Omental fat pad (tissue), 4 donors: ENCODE results near the gene REM2. TPM values are rescaled to one million over a fixed set of nuclear protein-coding genes. Genes with fewer than 3 reads are reported as not detected.

Experiments used
- ATAC-seq: fragments of 150-250 bp; one replicate; pipeline ENCODE4 v1.9.1; 2016; ENCODE audit warnings: mild to moderate bottlenecking, moderate library complexity; ENCODE audit not compliant: low FRiP score
- DNase-seq: peaks from one replicate; pipeline ENCODE4 v3.0.0-alpha.2; 2019; ENCODE audit warnings: low spot score
- small RNA-seq: library from RNA; depleted of rRNA; stranded (forward); fragments of <200 nt; gene quantifications from one replicate; pipeline ENCODE3, GENCODE V24; 2016
- total RNA-seq, 4 donors: library from RNA; depleted of rRNA; stranded (reverse); fragments of >200 nt; gene quantifications; one replicate each; pipeline ENCODE4 v1.1.0, GENCODE V29; 2016
- TF ChIP-seq, protein P1 (sequence below), 3 donors: fragments of 450-650 bp; IDR thresholded peaks; one replicate each; pipeline ENCODE4 v1.5.1; 2016 to 2017; ENCODE audit warnings: antibody characterized with exemption in 3 of 3, mild to moderate bottlenecking in 3 of 3, moderate library complexity in 2 of 3

Gene REM2
- total RNA-seq, 4 donors from 2014 or later, result 0.24 to 3.3 (median 1.0) TPM

DNA sequence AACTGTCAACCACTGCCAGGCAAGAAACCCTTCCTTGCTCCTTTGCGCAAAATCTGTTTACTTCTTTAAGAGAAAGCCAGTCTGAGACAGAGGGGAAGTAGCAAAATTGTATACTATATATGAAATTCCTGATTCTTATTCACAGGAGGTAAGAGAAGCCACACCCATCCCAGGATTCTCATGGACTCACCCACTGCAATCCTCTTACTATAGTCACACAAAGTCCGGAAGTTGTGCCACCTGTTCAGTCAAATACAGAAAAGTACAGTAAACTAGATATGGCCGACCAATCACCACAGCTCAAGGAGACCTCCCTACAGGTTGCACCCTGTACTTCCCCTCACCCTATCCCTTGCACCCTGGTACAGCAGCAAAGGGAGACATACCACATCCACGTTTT, 43.3 kb downstream of the REM2 start:
- DNase-seq (no peak), ATAC-seq (no peak)
- TF ChIP-seq, protein P1, sequence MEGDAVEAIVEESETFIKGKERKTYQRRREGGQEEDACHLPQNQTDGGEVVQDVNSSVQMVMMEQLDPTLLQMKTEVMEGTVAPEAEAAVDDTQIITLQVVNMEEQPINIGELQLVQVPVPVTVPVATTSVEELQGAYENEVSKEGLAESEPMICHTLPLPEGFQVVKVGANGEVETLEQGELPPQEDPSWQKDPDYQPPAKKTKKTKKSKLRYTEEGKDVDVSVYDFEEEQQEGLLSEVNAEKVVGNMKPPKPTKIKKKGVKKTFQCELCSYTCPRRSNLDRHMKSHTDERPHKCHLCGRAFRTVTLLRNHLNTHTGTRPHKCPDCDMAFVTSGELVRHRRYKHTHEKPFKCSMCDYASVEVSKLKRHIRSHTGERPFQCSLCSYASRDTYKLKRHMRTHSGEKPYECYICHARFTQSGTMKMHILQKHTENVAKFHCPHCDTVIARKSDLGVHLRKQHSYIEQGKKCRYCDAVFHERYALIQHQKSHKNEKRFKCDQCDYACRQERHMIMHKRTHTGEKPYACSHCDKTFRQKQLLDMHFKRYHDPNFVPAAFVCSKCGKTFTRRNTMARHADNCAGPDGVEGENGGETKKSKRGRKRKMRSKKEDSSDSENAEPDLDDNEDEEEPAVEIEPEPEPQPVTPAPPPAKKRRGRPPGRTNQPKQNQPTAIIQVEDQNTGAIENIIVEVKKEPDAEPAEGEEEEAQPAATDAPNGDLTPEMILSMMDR (IDR thresholded peaks at IDR 0.05), result no peak

DNA sequence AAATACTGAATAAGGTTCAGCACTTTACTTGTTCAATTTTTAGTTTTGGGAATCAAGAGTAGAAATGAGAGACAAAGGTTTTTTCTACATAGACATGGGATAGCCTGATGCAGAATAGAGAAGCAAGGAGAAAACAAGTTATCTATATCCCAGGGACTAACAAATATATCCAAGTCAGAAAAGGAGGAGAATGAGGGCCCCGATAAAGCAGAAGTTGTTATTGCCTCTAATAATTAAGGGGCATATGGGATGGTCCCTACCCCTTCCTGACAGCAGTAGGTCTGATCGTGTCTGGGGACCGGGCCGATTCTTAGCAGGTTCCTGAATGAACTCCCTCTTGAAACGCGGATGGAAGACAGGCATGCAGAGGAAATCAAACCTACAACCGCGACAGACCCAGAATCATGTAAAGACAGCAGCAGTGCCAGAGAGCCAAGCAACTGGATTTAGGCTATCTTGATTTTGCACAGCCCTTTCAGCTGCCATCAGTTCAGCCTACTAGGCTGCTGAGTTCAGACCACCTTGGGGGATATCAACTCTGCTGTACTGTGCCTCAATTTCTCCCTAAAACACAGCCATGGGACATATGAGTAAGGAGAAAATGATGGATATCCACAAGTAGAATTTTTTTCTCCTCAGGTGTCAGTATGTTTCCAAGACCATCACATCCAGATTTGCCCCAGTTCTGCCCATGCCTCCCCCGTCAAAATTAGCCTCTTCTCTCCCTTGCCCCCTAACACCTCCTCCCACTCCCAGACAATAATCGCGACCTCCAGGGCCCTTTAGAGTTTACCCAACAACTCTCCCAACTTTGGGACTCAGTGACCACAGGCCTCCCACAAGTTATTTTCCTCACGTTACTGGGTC, 45.4 kb downstream of the REM2 start:
- DNase-seq, result no peak
- ATAC-seq, result no peak
- TF ChIP-seq, protein P1 (IDR thresholded peaks at IDR 0.05), result no peak

DNA sequence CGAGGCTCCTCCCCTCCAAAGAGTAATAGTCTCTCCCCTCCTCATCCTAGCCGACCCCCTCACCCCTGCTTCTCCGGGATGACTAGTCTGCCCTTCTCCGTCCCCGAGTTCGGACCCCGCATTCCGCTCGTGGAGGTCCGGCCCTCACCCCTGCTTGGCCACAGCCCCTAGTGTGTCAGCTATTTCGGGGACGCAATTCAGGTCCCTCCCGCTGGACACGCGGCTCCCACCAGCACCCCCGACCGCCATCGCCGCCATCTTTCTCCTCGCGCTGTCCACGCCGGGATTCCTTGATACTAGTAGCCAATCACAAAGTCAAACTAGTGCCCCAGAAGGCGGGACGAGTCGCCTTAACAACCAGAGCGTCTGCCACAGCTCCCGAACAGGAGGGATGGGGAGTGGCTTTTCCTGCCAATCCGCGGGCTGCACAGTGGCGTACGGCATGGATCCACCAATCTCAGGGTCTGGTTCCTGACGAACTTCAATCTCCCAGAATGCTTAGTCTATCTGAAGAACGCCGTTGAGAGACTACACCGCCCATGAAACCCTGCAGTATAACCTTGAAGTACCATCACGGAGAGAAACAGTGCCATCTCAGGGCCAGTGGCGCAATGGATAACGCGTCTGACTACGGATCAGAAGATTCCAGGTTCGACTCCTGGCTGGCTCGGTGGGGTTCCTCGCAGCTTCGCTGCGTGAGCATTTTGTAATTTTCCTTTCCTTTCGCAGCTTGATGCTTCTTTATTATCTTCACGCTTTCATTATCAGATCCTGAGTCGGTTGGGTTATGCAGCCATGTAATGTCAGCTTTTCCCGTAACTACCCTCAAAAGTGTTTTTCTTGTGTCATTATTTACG, 46.3 kb downstream of the REM2 start, which contains the start of gene PRMT5:
TSS of gene PRMT5 (minus strand) at position 273 of the 857 bp plus-strand sequence. CDS start at position 258, 15 bp downstream.
- DNase-seq (peak; percentile 94), ATAC-seq (peak; percentile 99)
- TF ChIP-seq, protein P1 (IDR thresholded peaks at IDR 0.05), result no peak

DNA sequence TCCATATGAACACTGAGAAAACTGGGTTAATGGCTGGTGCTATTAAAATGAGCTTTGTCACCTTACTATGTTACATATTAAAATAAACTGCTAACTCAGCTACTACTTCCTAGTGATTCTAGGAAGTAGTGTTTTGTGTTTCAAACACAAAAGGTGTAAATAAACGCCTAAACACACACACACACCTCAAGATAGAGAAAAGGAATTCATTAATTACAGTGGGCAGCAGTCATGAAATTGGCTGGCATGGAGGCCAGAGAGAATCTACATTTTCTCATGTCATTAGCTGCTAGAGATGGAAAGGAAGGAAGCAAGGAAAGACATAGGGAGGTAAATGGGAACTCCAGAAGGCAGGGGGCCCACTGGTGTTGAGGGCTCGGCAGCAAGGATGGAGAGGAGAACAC, 46.9 kb downstream of the REM2 start:
- TF ChIP-seq, protein P1 (IDR thresholded peaks at IDR 0.05), result no peak
- DNase-seq (no peak), ATAC-seq (peak; percentile 3)

- ATAC-seq, result no peak
- TF ChIP-seq, protein P1 (IDR thresholded peaks at IDR 0.05), result no peak
- DNase-seq, result no peak
Observed at GRCh38 chr14:22932146-22932545, 49.1 kb downstream of the REM2 start.

GRCh38 chr14:22935156-22935555, 52.1 kb downstream of the REM2 start:
- TF ChIP-seq, protein P1 (IDR thresholded peaks at IDR 0.05), result no peak
- ATAC-seq (no peak), DNase-seq (no peak)

Small RNA genes lying within 50 kb of the gene (small RNA-seq; reads per million reads assigned to genes)
- gene RF00019, result not detected

Other genes with a start within 250 kb of the REM2 start
- not detected for gene OR6J1, start 238.9 kb upstream of the REM2 start, total RNA-seq
- gene OXA1L, start 116.5 kb upstream of the REM2 start, total RNA-seq, result 100 to 1,000 TPM in 1 of 4 donors, 10 to 100 TPM in 3; 73.3 to 100 (median 98.6) TPM
- 10 to 100 TPM; 52.0 to 72.3 (median 64.0) TPM for gene SLC7A7, start 67.8 kb upstream of the REM2 start, total RNA-seq
- gene MRPL52, start 53.3 kb upstream of the REM2 start, total RNA-seq, result 10 to 100 TPM; 15.9 to 55.1 (median 37.7) TPM
- gene MMP14, start 46.6 kb upstream of the REM2 start, total RNA-seq, result 100 to 1,000 TPM; 108 to 208 (median 166) TPM
- gene LRP10, start 11.5 kb upstream of the REM2 start, total RNA-seq, result 100 to 1,000 TPM in 2 of 4 donors, 10 to 100 TPM in 2; 73.5 to 125 (median 96.6) TPM
- 100 to 1,000 TPM in 2 of 4 donors, 10 to 100 TPM in 2; 48.7 to 127 (median 85.9) TPM for gene RBM23, start 35.9 kb downstream of the REM2 start, total RNA-seq
- gene PRMT5, start 46.2 kb downstream of the REM2 start, total RNA-seq, result 10 to 100 TPM; 38.8 to 54.9 (median 49.6) TPM
- 10 to 100 TPM; 27.0 to 84.8 (median 32.0) TPM for gene HAUS4, start 73.9 kb downstream of the REM2 start, total RNA-seq
- gene AJUBA, start 99.3 kb downstream of the REM2 start, total RNA-seq, result 10 to 100 TPM in 2 of 4 donors, 1 to 10 TPM in 2; 4.0 to 13.4 (median 9.9) TPM
- 10 to 100 TPM in 1 of 4 donors, 1 to 10 TPM in 3; 6.0 to 12.2 (median 8.4) TPM for gene C14orf93, start 126.9 kb downstream of the REM2 start, total RNA-seq
- gene PSMB5, start 151.7 kb downstream of the REM2 start, total RNA-seq, result 100 to 1,000 TPM; 126 to 150 (median 129) TPM
- gene PSMB11, start 159.0 kb downstream of the REM2 start, total RNA-seq, result not detected
- 1 to 10 TPM; 1.6 to 4.9 (median 1.8) TPM for gene CDH24, start 174.3 kb downstream of the REM2 start, total RNA-seq
- gene ACIN1, start 211.9 kb downstream of the REM2 start, total RNA-seq, result 100 to 1,000 TPM in 3 of 4 donors, 10 to 100 TPM in 1; 85.6 to 143 (median 120) TPM
- gene C14orf119, start 212.3 kb downstream of the REM2 start, total RNA-seq, result 10 to 100 TPM; 39.2 to 46.7 (median 43.6) TPM
- under 1 TPM in 1 of 4 donors, not detected in 3; 0.25 TPM for gene CIROP, start 221.8 kb downstream of the REM2 start, total RNA-seq
- 1 to 10 TPM in 1 of 4 donors, under 1 TPM in 2, not detected in 1; 0.36 to 2.7 (median 0.37) TPM for gene CEBPE, start 236.0 kb downstream of the REM2 start, total RNA-seq